HEK293 (cell line): Measurements from ENCODE around the gene VAV3.

ENCODE experiments used
- BCL11B ChIP-seq: fragments of 450-650 bp; formaldehyde crosslinking; IDR thresholded peaks from 2 replicates; pipeline ENCODE4 v1.5.1; 2016; ENCODE audit warnings: low read depth, missing biosample characterization, missing genetic modification characterization
- TCF7L2 ChIP-seq: IDR thresholded peaks from 2 replicates; pipeline ENCODE4 v1.6.1; 2011; ENCODE audit warnings: low read depth, mild to moderate bottlenecking, inconsistent platforms, low read length, moderate library complexity, borderline replicate concordance
- ZBTB7A ChIP-seq: fragments of 450-650 bp; formaldehyde crosslinking; IDR thresholded peaks from 2 replicates; pipeline ENCODE4 v1.5.1; 2016; ENCODE audit warnings: low read depth, missing biosample characterization, missing genetic modification characterization
- ZEB2 ChIP-seq: fragments of 450-650 bp; formaldehyde crosslinking; IDR thresholded peaks from 2 replicates; pipeline ENCODE4 v1.5.1; 2016; ENCODE audit warnings: missing biosample characterization, missing genetic modification characterization
- ZNF239 ChIP-seq: fragments of 450-650 bp; formaldehyde crosslinking; IDR thresholded peaks from 2 replicates; pipeline ENCODE4 v1.5.1; 2016; ENCODE audit warnings: missing biosample characterization, missing genetic modification characterization
- ZNF248 ChIP-seq: fragments of 450-650 bp; formaldehyde crosslinking; IDR thresholded peaks from 2 replicates; pipeline ENCODE4 v1.5.1; 2017; ENCODE audit warnings: missing biosample characterization, missing genetic modification characterization
- ZNF292 ChIP-seq: fragments of 450-650 bp; formaldehyde crosslinking; IDR thresholded peaks from 2 replicates; pipeline ENCODE4 v1.5.1; 2016; ENCODE audit warnings: low read depth, missing biosample characterization, missing genetic modification characterization, borderline replicate concordance
- ZNF341 ChIP-seq: fragments of 450-650 bp; formaldehyde crosslinking; IDR thresholded peaks from 2 replicates; pipeline ENCODE4; 2016; ENCODE audit warnings: low read depth, missing biosample characterization, missing genetic modification characterization
- ZNF394 ChIP-seq: fragments of 450-650 bp; formaldehyde crosslinking; IDR thresholded peaks from 2 replicates; pipeline ENCODE4 v1.5.1; 2016; ENCODE audit warnings: missing biosample characterization, missing genetic modification characterization, mild to moderate bottlenecking, moderate library complexity, borderline replicate concordance
- ZNF510 ChIP-seq: fragments of 450-650 bp; formaldehyde crosslinking; IDR thresholded peaks from 2 replicates; pipeline ENCODE4 v1.5.1; 2018; ENCODE audit warnings: mild to moderate bottlenecking, missing genetic modification characterization, missing biosample characterization; ENCODE audit not compliant: insufficient replicate concordance
- ZNF529 ChIP-seq: fragments of 450-650 bp; formaldehyde crosslinking; IDR thresholded peaks from 2 replicates; pipeline ENCODE4 v1.5.1; 2017; ENCODE audit warnings: missing genetic modification characterization, missing biosample characterization; ENCODE audit not compliant: insufficient replicate concordance
- ZNF560 ChIP-seq: fragments of 450-650 bp; formaldehyde crosslinking; IDR thresholded peaks from 2 replicates; pipeline ENCODE4 v1.5.1; 2017; ENCODE audit warnings: missing biosample characterization, missing genetic modification characterization, borderline replicate concordance
- ZNF624 ChIP-seq: fragments of 450-650 bp; formaldehyde crosslinking; IDR thresholded peaks from 2 replicates; pipeline ENCODE4 v1.5.1; 2017; ENCODE audit warnings: missing biosample characterization, missing genetic modification characterization
- ZNF677 ChIP-seq: fragments of 450-650 bp; IDR thresholded peaks from 2 replicates; pipeline ENCODE4 v1.5.0; 2018; ENCODE audit warnings: missing biosample characterization, mild to moderate bottlenecking, missing genetic modification characterization, moderate library complexity
- ZNF76 ChIP-seq: fragments of 450-650 bp; formaldehyde crosslinking; IDR thresholded peaks from 2 replicates; pipeline ENCODE4; 2016; ENCODE audit warnings: low read depth, missing biosample characterization, missing genetic modification characterization, borderline replicate concordance
- TF ChIP-seq, protein P1 (sequence below): fragments of 450-650 bp; formaldehyde crosslinking; IDR thresholded peaks from 2 replicates; pipeline ENCODE4 v1.5.1; 2016; ENCODE audit warnings: missing biosample characterization, missing genetic modification characterization
- TF ChIP-seq, protein P2 (sequence below): fragments of 450-650 bp; IDR thresholded peaks from 2 replicates; pipeline ENCODE4 v1.5.1; 2018; ENCODE audit warnings: missing biosample characterization, mild to moderate bottlenecking, missing genetic modification characterization
- TF ChIP-seq, protein P3 (sequence below): fragments of 450-650 bp; formaldehyde crosslinking; IDR thresholded peaks from 2 replicates; pipeline ENCODE4 v1.5.1; 2016; ENCODE audit warnings: missing biosample characterization, missing genetic modification characterization
- TF ChIP-seq, protein P4 (sequence below): fragments of 450-650 bp; formaldehyde crosslinking; IDR thresholded peaks from 2 replicates; pipeline ENCODE4 v1.5.1; 2017; ENCODE audit warnings: missing biosample characterization, missing genetic modification characterization
- TF ChIP-seq, protein P5 (sequence below): fragments of 450-650 bp; formaldehyde crosslinking; IDR thresholded peaks from 2 replicates; pipeline ENCODE4 v1.5.1; 2016; ENCODE audit warnings: missing biosample characterization, missing genetic modification characterization
- TF ChIP-seq, protein P6 (sequence below): fragments of 450-650 bp; formaldehyde crosslinking; conservative IDR thresholded peaks from 2 replicates; pipeline ENCODE4 v1.5.1; 2016; ENCODE audit warnings: low read depth, missing biosample characterization, missing genetic modification characterization

VAV3 gene

DNA sequence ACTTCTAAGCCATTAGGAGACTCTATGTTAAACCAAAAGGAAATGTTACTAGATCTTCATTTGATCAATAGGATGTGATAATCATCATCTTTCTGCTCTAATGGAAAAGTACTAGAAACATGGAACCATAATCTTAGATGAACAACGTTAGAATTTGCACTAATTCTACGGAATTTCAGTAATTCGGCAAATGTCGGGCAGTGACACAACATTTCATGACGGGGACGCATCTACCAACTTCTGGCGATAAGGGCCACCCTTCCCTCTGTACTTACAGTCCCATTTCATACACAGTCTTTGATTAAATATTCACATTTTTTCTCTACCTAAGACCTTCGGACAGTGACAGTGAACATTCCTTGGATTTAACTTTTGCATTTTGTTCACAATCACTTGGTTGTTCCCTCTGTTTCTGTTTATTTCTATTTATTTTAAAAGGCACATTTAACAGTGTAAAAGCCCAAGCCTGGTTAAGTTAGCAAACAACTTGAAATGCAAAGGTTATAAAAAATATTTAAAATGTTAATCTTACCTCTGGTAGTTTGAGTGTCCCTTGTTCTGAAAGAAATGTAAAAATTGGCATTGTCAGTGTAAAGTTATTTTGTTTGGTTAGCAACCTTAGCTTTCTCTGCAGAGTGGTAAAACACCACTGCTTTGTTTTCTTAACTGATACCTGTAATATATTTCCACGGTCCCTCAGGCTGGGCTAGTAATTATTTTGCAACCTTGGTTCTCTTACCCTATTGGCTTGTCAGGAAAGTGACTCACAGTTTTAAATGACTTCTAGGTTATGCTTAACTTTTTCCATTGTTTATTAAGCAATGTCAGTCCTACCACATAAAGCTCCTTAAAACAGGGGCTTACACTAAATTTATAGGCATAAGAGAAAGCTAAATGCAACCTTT is 276.9 kb downstream of the VAV3 start (continued):
- TF ChIP-seq, protein P1, sequence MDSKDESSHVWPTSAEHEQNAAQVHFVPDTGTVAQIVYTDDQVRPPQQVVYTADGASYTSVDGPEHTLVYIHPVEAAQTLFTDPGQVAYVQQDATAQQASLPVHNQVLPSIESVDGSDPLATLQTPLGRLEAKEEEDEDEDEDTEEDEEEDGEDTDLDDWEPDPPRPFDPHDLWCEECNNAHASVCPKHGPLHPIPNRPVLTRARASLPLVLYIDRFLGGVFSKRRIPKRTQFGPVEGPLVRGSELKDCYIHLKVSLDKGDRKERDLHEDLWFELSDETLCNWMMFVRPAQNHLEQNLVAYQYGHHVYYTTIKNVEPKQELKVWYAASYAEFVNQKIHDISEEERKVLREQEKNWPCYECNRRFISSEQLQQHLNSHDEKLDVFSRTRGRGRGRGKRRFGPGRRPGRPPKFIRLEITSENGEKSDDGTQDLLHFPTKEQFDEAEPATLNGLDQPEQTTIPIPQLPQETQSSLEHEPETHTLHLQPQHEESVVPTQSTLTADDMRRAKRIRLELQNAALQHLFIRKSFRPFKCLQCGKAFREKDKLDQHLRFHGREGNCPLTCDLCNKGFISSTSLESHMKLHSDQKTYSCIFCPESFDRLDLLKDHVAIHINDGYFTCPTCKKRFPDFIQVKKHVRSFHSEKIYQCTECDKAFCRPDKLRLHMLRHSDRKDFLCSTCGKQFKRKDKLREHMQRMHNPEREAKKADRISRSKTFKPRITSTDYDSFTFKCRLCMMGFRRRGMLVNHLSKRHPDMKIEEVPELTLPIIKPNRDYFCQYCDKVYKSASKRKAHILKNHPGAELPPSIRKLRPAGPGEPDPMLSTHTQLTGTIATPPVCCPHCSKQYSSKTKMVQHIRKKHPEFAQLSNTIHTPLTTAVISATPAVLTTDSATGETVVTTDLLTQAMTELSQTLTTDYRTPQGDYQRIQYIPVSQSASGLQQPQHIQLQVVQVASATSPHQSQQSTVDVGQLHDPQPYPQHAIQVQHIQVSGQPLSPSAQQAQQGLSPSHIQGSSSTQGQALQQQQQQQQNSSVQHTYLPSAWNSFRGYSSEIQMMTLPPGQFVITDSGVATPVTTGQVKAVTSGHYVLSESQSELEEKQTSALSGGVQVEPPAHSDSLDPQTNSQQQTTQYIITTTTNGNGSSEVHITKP (tag by site-specific recombination): peak; percentile 77
- TF ChIP-seq ZNF76 (tag by site-specific recombination): no peak
- no peak for TF ChIP-seq BCL11B (tag by site-specific recombination)
- no peak for TF ChIP-seq ZNF560 (tag by site-specific recombination)
- TF ChIP-seq, protein P2, sequence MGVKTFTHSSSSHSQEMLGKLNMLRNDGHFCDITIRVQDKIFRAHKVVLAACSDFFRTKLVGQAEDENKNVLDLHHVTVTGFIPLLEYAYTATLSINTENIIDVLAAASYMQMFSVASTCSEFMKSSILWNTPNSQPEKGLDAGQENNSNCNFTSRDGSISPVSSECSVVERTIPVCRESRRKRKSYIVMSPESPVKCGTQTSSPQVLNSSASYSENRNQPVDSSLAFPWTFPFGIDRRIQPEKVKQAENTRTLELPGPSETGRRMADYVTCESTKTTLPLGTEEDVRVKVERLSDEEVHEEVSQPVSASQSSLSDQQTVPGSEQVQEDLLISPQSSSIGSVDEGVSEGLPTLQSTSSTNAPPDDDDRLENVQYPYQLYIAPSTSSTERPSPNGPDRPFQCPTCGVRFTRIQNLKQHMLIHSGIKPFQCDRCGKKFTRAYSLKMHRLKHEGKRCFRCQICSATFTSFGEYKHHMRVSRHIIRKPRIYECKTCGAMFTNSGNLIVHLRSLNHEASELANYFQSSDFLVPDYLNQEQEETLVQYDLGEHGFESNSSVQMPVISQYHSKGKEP (tag by site-specific recombination): peak; percentile 44
- no peak for TF ChIP-seq ZNF292 (tag by site-specific recombination)
- TF ChIP-seq ZNF510 (tag by site-specific recombination): no peak
- TF ChIP-seq ZNF677 (tag by site-specific recombination): no peak
- no peak for TF ChIP-seq ZBTB7A (tag by site-specific recombination)
- TF ChIP-seq, protein P3, sequence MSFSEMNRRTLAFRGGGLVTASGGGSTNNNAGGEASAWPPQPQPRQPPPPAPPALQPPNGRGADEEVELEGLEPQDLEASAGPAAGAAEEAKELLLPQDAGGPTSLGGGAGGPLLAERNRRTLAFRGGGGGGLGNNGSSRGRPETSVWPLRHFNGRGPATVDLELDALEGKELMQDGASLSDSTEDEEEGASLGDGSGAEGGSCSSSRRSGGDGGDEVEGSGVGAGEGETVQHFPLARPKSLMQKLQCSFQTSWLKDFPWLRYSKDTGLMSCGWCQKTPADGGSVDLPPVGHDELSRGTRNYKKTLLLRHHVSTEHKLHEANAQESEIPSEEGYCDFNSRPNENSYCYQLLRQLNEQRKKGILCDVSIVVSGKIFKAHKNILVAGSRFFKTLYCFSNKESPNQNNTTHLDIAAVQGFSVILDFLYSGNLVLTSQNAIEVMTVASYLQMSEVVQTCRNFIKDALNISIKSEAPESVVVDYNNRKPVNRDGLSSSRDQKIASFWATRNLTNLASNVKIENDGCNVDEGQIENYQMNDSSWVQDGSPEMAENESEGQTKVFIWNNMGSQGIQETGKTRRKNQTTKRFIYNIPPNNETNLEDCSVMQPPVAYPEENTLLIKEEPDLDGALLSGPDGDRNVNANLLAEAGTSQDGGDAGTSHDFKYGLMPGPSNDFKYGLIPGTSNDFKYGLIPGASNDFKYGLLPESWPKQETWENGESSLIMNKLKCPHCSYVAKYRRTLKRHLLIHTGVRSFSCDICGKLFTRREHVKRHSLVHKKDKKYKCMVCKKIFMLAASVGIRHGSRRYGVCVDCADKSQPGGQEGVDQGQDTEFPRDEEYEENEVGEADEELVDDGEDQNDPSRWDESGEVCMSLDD (tag by site-specific recombination): no peak
- no peak for TF ChIP-seq ZNF529 (tag by site-specific recombination)
- TF ChIP-seq, protein P4, sequence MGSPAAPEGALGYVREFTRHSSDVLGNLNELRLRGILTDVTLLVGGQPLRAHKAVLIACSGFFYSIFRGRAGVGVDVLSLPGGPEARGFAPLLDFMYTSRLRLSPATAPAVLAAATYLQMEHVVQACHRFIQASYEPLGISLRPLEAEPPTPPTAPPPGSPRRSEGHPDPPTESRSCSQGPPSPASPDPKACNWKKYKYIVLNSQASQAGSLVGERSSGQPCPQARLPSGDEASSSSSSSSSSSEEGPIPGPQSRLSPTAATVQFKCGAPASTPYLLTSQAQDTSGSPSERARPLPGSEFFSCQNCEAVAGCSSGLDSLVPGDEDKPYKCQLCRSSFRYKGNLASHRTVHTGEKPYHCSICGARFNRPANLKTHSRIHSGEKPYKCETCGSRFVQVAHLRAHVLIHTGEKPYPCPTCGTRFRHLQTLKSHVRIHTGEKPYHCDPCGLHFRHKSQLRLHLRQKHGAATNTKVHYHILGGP: peak; percentile 19; the same call in 1 of the 2 replicates
- no peak for TF ChIP-seq ZNF248 (tag by site-specific recombination)
- no peak for TF ChIP-seq ZNF624 (tag by site-specific recombination)
- TF ChIP-seq ZNF341: no peak
- TF ChIP-seq, protein P5, sequence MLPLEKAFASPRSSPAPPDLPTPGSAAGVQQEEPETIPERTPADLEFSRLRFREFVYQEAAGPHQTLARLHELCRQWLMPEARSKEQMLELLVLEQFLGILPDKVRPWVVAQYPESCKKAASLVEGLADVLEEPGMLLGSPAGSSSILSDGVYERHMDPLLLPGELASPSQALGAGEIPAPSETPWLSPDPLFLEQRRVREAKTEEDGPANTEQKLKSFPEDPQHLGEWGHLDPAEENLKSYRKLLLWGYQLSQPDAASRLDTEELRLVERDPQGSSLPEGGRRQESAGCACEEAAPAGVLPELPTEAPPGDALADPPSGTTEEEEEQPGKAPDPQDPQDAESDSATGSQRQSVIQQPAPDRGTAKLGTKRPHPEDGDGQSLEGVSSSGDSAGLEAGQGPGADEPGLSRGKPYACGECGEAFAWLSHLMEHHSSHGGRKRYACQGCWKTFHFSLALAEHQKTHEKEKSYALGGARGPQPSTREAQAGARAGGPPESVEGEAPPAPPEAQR (tag by site-specific recombination): no peak
- TF ChIP-seq, protein P6, sequence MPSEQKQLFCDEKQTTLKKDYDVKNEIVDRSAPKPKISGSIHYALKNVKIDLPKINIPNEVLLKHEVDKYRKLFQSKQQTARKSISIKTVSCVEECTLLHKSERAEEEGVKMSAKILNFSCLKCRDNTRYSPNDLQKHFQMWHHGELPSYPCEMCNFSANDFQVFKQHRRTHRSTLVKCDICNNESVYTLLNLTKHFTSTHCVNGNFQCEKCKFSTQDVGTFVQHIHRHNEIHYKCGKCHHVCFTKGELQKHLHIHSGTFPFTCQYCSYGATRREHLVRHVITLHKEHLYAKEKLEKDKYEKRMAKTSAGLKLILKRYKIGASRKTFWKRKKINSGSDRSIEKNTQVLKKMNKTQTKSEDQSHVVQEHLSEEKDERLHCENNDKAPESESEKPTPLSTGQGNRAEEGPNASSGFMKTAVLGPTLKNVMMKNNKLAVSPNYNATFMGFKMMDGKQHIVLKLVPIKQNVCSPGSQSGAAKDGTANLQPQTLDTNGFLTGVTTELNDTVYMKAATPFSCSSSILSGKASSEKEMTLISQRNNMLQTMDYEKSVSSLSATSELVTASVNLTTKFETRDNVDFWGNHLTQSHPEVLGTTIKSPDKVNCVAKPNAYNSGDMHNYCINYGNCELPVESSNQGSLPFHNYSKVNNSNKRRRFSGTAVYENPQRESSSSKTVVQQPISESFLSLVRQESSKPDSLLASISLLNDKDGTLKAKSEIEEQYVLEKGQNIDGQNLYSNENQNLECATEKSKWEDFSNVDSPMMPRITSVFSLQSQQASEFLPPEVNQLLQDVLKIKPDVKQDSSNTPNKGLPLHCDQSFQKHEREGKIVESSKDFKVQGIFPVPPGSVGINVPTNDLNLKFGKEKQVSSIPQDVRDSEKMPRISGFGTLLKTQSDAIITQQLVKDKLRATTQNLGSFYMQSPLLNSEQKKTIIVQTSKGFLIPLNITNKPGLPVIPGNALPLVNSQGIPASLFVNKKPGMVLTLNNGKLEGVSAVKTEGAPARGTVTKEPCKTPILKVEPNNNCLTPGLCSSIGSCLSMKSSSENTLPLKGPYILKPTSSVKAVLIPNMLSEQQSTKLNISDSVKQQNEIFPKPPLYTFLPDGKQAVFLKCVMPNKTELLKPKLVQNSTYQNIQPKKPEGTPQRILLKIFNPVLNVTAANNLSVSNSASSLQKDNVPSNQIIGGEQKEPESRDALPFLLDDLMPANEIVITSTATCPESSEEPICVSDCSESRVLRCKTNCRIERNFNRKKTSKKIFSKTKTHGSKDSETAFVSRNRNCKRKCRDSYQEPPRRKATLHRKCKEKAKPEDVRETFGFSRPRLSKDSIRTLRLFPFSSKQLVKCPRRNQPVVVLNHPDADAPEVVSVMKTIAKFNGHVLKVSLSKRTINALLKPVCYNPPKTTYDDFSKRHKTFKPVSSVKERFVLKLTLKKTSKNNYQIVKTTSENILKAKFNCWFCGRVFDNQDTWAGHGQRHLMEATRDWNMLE: no peak
- peak; percentile 46; the same call in 1 of the 2 replicates for TF ChIP-seq TCF7L2
- TF ChIP-seq ZNF239 (tag by site-specific recombination): no peak
- TF ChIP-seq ZEB2 (tag by site-specific recombination): no peak
- TF ChIP-seq ZNF394 (tag by site-specific recombination): no peak
